Left ventricle myocardium superior (tissue), 1 donor: ENCODE results near the gene NOL4L. TPM values are rescaled to one million over a fixed set of nuclear protein-coding genes. Genes with fewer than 3 reads are reported as not detected.
A peak's percentile ranks its signal among the peaks of the same experiment; 100 is the strongest.
"Not testable (repeated sequence)": the region's sequence is repeated elsewhere in the genome, so short reads cannot be mapped to it uniquely, and the experiment has no call there.

Source experiments
- ATAC-seq: fragments of 200-7000 bp; cut with Tn5 transposase; one replicate; pipeline ENCODE4 v1.9.1; 2020; ENCODE audit warnings: mild to moderate bottlenecking, moderate library complexity
- DNase-seq: peaks from one replicate; pipeline ENCODE4 v3.0.0-alpha.2; 2020
- intact Hi-C: fragments of 100-400 bp; cut with micrococcal nuclease; formaldehyde crosslinking; loops from one replicate; pipeline ENCODE4 v1.11.0; 2022
- total RNA-seq: library from RNA; stranded (reverse); fragmentation: NEBNext Ultra II Directional; extraction: Animal tissue kit (Norgen Biotek cat#: 25700); gene quantifications from one replicate; pipeline ENCODE4 v1.2.1, GENCODE V29; 2021
- donor health status: DM: no; HTN: yes; CAD: no; lungs with severe emphysema.

The NOL4L gene
- total RNA-seq, 1 donor from 2014 or later: 5.2 TPM

GRCh38 chr20:32435449-32436107 is 149.6 kb downstream of the NOL4L start:
- ATAC-seq (no peak), DNase-seq (no peak)
- intact Hi-C loops: no loop called here

- no peak for ATAC-seq
- DNase-seq: no peak
Observed at GRCh38 chr20:32434434-32434833, 150.7 kb downstream of the NOL4L start.

GRCh38 chr20:32433311-32434021 is 151.7 kb downstream of the NOL4L start:
- intact Hi-C loops: no loop called here
- no peak for DNase-seq
- peak; percentile 34 for ATAC-seq

More at GRCh38 chr20:32434434-32434833, 150.7 kb downstream of the NOL4L start:
- intact Hi-C loops: no loop called here

- intact Hi-C loops: no loop called here
- ATAC-seq: peak; percentile 22
Observed at GRCh38 chr20:32432277-32432676, 152.9 kb downstream of the NOL4L start.

GRCh38 chr20:32431457-32431856 is 153.7 kb downstream of the NOL4L start:
- DNase-seq: no peak
- intact Hi-C loops: no loop called here
- no peak for ATAC-seq

More at GRCh38 chr20:32432277-32432676, 152.9 kb downstream of the NOL4L start:
- DNase-seq: no peak

- ATAC-seq (no peak), DNase-seq (no peak)
- intact Hi-C loops: no loop called here
Observed at GRCh38 chr20:32429745-32430360, 155.3 kb downstream of the NOL4L start.

- intact Hi-C loops: no loop called here
- DNase-seq: no peak
- no peak for ATAC-seq
Observed at GRCh38 chr20:32429343-32429742, 155.8 kb downstream of the NOL4L start.

GRCh38 chr20:32427996-32428395 is 157.1 kb downstream of the NOL4L start:
- DNase-seq (no peak), ATAC-seq (no peak)
- intact Hi-C loops: no loop called here

GRCh38 chr20:32421290-32421689 is 163.8 kb downstream of the NOL4L start:
- no peak for ATAC-seq
- no peak for DNase-seq
- intact Hi-C loops: no loop called here

- ATAC-seq: no peak
Observed at GRCh38 chr20:32418376-32418775, 166.8 kb downstream of the NOL4L start.

GRCh38 chr20:32416206-32416605 is 168.9 kb downstream of the NOL4L start:
- intact Hi-C loops: no loop called here
- no peak for ATAC-seq
- DNase-seq: no peak

More at GRCh38 chr20:32418376-32418775, 166.8 kb downstream of the NOL4L start:
- intact Hi-C loops: no loop called here
- DNase-seq: no peak

GRCh38 chr20:32415494-32415893 is 169.6 kb downstream of the NOL4L start:
- ATAC-seq: no peak
- DNase-seq: no peak
- intact Hi-C loops: no loop called here

GRCh38 chr20:32411955-32412706 is 173.0 kb downstream of the NOL4L start:
- intact Hi-C loops: no loop called here
- no peak for ATAC-seq
- no peak for DNase-seq

GRCh38 chr20:32407131-32407750 is 177.9 kb downstream of the NOL4L start:
- DNase-seq, intact Hi-C loops, ATAC-seq: not testable (repeated sequence)

GRCh38 chr20:32406701-32407100 is 178.4 kb downstream of the NOL4L start:
- intact Hi-C loops: no loop called here
- DNase-seq: no peak
- ATAC-seq: no peak

GRCh38 chr20:32404017-32404416 is 181.1 kb downstream of the NOL4L start:
- ATAC-seq (no peak), DNase-seq (no peak)
- intact Hi-C loops: no loop called here

- no peak for ATAC-seq
- no peak for DNase-seq
- intact Hi-C loops: no loop called here
Observed at GRCh38 chr20:32400476-32400875, 184.7 kb downstream of the NOL4L start.

GRCh38 chr20:32397567-32398084 is 187.5 kb downstream of the NOL4L start:
- DNase-seq (no peak), ATAC-seq (no peak)
- intact Hi-C loops: no loop called here

GRCh38 chr20:32396646-32397160 is 188.4 kb downstream of the NOL4L start:
- DNase-seq (no peak), ATAC-seq (no peak)
- intact Hi-C loops: no loop called here
